GM12801 (cell line): ENCODE data around the gene COP1.

Experiments
- CTCF ChIP-seq: IDR thresholded peaks from one replicate; pipeline ENCODE4 v1.5.1; 2011; ENCODE audit warnings: control low read depth; ENCODE audit not compliant: insufficient read length; ENCODE audit errors: extremely low read depth

COP1 gene

GRCh38 chr1:175918364-175918801 lies 288.7 kb downstream of the COP1 start:
- no peak for TF ChIP-seq CTCF

- TF ChIP-seq CTCF = no peak
Measured at GRCh38 chr1:175914115-175914514, 293.0 kb downstream of the COP1 start.

GRCh38 chr1:175911138-175911537 lies 295.9 kb downstream of the COP1 start:
- TF ChIP-seq CTCF = no peak

- no peak for TF ChIP-seq CTCF
Measured at GRCh38 chr1:175906370-175906769, 300.7 kb downstream of the COP1 start.

- TF ChIP-seq CTCF = no peak
Measured at GRCh38 chr1:175904808-175905207, 302.3 kb downstream of the COP1 start.

- TF ChIP-seq CTCF = no peak
Measured at GRCh38 chr1:175902281-175902680, 304.8 kb downstream of the COP1 start.

- TF ChIP-seq CTCF = no peak
Measured at GRCh38 chr1:175901076-175901836, 305.8 kb downstream of the COP1 start.
